Activated CD4-positive, alpha-beta T cell treated with anti-CD3 and anti-CD28 coated beads for 4 hours (primary cell): ENCODE results near the gene RHBDF2.
A peak's percentile ranks its signal among the peaks of the same experiment; 100 is the strongest.
"Not testable (repeated sequence)": the region's sequence is repeated elsewhere in the genome, so short reads cannot be mapped to it uniquely, and the experiment has no call there.

ENCODE experiments used
- DNase-seq, 2 donors: peaks; one replicate each; pipeline ENCODE4 v3.0.0-alpha.2; 2020

The RHBDF2 gene

GRCh38 chr17:76523084-76524037, 22.1 kb upstream of the RHBDF2 start:
- DNase-seq: peak; percentile 74 to 77

- not testable (repeated sequence) for DNase-seq
Measured at GRCh38 chr17:76521683-76522082, 20.5 kb upstream of the RHBDF2 start.

- no peak for DNase-seq
Measured at GRCh38 chr17:76521262-76521661, 20.0 kb upstream of the RHBDF2 start.

GRCh38 chr17:76519048-76519966, 18.1 kb upstream of the RHBDF2 start:
- no peak for DNase-seq

- no peak for DNase-seq
Measured at GRCh38 chr17:76517638-76518038, 16.4 kb upstream of the RHBDF2 start.

GRCh38 chr17:76515274-76515949, 14.2 kb upstream of the RHBDF2 start:
- peak; percentile 68 to 76 for DNase-seq

- DNase-seq: not testable (repeated sequence)
Measured at GRCh38 chr17:76514355-76514754, 13.1 kb upstream of the RHBDF2 start.

- DNase-seq: no peak
Measured at GRCh38 chr17:76513306-76513692, 12.1 kb upstream of the RHBDF2 start.

- DNase-seq: no peak
Measured at GRCh38 chr17:76512366-76513305, 11.4 kb upstream of the RHBDF2 start.

GRCh38 chr17:76511668-76512365, 10.6 kb upstream of the RHBDF2 start:
- DNase-seq: no peak

- no peak for DNase-seq
Measured at GRCh38 chr17:76510831-76511244, 9.6 kb upstream of the RHBDF2 start.

- DNase-seq: not testable (repeated sequence)
Measured at GRCh38 chr17:76508472-76509063, 7.3 kb upstream of the RHBDF2 start.

- peak; percentile 81 to 90 for DNase-seq
Measured at GRCh38 chr17:76506408-76507345, 5.5 kb upstream of the RHBDF2 start.

GRCh38 chr17:76504117-76504516, 2.9 kb upstream of the RHBDF2 start:
- no peak for DNase-seq

GRCh38 chr17:76502341-76503211, 1.4 kb upstream of the RHBDF2 start:
- no peak for DNase-seq

GRCh38 chr17:76501827-76502307, 644 bp upstream of the RHBDF2 start:
- no peak for DNase-seq

- no peak for DNase-seq
Measured at GRCh38 chr17:76500747-76501017, 541 bp downstream of the RHBDF2 start.

- no peak for DNase-seq
Measured at GRCh38 chr17:76500074-76500746, 1.0 kb downstream of the RHBDF2 start.
